GM04503 (cell line): Measurements from ENCODE around the gene TWF2.

Experiments
- DNase-seq: peaks from one replicate; pipeline ENCODE4 v3.0.0-alpha.2; 2012; ENCODE audit warnings: low read depth

Gene TWF2

DNA sequence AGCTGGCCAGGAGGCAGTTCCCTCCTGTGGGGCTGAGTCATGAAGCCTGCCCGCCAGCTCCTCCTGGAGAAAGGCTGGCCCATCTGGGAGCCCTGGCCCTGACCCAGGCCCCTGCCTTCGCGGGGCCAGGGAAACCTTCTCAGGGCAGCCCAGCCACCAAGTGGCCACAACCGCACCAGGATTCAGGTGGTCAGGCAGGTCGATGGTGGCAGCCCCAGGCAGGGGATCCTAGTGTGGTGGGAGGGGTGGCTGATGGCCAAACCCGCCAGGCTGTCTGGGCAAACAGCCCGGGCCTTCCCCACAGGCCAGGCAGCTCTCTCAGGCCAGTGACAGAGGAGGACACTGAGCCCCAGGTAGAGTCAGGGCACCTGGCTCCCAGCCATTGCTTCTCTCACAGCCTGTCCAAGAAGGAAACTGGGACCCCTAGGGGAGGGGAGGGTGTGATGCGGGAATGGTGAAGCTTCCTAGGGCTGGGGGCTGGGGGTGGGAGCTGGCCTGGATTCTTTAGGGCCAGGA, 1.2 kb downstream of the TWF2 start:
- DNase-seq = no peak

DNA sequence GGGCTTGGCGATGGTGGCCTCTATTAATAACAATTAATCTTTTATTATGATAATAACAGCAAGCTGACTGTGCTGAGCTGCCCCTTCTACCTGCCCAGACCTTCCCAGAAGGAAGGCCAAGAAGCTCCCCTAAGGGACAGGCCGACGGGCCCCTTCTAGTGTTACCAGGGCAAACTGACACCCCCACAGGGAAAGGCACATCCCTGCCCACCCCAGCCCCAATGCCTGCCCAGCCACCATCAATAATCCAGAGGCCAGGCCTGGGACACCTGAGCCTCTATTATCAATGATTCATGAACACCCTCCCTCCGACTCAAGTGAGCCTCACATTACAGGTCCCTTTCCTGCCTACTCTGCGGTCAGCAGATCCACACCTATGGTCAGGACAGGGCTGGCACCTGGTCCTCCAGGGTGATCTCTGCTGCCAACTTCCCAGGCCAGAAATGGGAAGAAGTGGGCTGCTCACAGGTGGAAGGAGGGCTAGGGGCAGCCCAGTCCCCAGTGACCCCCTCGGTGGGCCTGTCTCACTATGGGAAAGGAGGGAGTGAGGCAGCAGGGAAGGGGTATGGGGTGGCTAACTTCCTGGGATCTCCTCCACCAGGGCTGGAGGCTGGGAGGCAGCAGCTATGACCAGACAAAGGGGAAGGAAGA, 1.8 kb downstream of the TWF2 start:
- peak; percentile 67 for DNase-seq

DNA sequence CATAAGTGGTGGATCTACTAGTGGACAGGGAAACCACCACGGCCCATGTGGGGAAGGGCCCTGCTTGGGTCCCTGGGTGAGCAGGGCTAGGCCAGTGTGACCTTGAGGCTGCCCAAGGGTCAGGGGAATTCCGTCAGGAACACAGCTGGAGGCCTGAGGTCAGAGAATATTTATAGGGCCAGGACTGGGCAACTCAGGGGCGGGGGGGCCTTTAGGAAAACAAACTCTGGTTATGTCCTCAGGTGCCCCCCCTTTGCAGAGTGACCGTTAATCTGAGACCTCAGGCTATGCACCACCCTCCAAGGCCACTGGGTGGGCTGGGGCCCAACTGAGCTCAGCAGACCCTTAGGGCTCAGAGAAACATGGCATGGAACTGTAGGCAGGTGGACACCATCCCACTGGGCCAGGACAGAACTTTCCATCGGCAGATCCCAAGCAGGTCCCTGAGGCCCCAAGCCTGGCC, 2.5 kb downstream of the TWF2 start:
- no peak for DNase-seq

DNA sequence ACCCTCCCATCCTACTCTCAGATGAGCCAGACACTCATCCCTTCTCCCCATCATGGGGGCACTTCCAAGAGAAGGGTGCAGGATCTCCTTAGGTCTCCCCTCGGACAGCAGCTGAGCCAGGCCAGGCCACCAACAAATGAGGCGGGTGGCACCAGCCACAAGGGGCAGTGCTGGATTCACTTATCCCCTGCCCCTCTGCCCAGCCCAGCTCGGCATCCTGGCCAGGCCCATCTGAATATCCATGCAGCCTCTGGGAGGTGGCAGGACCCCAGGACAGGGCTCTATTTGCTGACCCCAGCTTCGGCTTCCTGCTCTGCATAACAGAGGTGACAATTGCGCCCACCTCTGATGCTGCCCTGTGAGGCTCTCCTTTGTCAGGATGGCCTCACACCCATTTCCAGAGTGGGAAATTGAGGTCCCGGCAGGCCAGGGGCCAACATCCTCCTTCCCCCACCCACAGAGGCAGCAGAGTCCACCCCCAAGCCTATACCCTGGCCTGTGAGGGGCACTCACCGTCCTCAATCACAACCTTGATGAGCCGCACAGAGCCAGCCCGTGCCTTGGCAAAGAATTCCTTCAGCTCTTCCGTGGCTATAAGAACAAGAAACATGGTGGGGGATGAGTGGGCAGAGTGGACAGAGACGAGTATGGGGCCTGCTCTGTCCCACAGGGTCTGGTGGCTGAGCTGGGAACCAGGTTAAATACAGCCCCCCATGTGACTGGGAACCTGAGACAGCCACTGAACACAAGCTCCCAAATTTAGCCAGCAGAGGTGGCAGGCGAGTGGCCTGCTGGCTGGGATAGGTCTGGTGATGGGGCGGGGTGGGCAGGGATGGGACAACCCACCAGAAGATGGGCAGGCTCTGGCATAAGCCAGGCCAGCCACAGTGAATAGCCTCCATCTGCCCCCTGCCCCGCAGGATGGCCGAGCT, 4.2 kb downstream of the TWF2 start:
- DNase-seq = no peak

DNA sequence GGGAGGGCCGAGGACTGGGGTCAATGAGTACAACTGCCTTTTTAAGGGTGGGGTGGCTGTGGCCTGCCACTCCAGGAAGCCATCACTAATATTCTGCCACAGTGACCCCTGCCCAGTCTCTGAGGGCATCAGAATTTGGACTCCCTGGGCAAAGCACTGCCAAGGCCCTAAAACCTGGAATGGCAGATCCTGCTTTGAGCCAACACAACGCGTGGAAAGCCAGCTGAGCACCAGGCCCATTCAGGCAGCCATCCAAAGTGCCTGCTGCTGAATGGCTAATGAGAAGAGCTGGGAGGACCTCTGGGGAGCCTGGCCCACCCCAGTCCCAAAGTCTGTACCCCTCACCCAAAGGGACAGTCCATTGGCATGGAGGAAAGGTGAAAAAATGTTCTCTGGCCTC, 5.0 kb downstream of the TWF2 start:
- DNase-seq = no peak

DNA sequence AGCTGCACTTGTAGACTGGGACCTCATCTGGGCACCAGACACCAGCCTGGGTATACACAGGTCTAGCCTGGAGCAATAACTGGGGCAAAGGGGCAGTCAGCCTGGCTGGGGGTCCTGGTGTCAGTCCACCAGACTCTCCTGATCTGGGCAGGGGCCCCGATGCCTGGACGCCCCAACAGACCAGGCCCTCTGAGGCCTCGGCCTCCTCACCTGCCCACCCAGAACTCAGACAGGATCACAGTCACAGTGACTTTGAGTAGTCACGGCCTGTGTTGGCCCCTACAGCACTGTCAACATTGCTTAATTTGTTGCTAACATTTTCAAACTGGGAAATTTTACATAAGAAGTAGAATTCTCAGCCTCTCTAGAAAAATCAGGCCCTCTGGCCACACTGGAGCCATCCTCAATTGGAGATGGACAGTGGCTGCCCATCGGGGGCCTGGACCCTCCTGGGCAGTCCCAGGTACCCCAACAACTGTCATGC, 5.8 kb downstream of the TWF2 start:
- no peak for DNase-seq

DNA sequence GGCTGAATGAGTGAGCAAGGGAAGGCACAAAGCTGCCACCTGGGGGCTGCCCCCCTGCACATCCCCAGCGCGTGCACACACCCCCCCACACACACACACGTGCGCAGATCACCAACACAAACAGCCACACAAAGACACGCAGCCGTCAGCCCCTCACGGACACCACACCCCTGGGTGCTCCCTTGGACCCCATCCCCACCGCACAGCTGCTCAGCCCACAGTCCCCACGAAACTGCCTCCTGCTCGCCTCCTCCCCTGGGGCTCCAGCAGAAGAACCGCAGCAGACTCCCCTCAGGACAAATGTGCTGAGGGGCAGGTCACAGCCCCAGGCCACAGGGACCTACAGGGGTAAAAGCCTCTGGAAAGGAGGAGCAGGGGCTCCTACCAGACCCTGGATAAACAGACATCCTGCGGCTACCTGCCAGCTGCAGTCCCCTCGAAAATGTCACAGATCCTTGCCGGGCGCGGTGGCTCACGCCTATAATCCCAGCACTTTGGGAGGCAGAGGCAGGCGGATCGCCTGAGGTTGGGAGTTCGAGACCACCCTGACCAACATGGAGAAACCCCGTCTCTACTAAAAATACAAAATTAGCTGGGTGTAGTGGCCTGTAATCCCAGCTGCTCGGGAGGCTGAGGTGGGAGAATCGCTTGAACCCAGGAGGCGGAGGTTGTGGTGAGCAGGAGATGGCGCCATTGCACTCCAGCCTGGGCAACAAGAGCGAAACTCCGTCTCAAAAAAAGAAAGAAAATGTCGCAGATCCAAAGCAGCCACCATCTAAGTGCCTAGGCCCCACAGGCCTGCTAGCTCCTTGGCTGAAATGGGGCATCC, 6.5 kb downstream of the TWF2 start:
- DNase-seq = no peak

DNA sequence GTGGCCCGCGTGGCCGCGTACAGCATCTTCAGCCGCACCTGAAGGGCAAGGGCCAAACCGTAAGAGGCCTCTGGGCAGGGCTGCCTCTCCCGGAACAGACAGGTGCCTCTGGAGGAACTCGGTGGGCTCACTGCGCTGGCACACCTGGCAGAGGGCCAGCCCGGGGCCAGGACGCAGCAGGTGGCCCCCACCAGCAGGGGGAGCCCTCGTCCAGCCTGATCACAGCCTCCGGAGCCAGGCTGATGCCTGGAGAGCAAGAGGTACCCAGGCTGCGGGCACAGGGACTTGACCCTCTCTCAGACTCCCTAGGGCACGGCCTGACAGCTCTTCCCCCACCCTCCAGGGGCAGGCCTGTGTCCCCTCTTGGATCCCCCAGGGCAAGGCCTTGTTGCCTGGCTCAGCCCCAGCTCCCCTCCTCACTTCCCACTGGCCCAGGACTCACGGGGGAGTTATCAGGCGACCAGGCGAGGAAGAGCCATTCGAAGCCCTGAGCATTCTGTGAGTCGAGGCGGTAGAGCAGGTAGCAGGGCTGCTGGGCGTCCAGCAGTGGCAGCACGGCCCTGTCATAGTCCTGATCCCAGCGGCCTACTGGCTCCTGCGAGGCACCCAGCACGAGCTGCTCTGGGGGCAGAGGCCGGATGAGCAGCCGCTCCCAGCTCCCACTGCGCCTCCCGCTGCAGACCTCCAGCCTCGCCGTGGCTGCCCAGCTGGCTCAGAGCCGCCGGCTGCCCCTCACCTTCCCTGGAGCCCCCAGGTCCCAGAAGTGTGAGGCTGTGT, 7.3 kb downstream of the TWF2 start:
- no peak for DNase-seq

DNA sequence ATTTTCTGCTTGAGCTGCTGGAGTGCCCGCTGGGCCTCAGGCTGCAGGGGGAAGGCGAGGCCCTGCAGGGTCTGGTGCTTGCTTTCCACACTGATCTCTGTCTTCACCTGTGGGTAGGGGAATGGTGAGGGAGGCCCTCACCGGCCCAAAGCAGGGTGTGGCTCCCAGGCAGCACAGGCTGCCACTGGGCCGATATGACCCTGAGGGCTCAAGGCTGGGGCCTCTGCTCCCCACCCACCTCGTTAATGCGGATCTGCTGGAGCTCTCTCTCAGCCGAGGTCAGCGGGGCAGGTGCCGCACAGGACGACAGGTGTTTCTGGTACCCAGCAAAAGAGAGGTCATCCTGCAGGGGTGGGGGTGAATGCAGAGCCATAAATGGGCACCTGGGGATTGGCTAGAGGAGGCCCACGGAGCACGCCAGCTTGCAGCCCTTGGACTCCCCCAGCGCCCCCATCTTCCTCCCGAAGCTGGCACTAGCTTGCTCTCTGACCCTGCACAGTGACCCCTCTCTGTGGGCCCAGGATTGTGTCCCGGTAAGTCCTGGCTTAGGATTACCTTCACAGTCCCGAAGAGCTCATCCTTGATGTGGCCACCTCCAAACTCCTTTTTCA, 8.0 kb downstream of the TWF2 start:
- no peak for DNase-seq

DNA sequence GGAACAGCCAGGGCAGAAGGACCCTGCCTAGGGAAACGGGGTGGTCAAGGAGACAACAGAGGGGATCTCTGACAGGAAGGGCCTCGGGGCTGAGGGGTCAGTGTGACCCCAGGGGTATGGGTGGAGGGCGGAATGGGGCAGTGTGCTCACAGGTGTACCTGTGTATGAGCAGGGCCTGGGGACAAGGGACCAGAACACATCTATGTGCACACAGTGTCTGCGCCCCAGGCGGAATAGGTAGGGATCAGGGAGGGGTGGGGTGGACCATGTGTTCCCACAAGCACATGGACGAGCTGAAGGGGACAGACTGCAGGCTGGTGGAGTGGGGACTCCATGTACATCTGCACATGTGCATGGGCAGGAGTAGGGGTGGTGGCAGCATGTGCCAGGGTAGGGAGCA, 8.5 kb downstream of the TWF2 start:
- DNase-seq = no peak

DNA sequence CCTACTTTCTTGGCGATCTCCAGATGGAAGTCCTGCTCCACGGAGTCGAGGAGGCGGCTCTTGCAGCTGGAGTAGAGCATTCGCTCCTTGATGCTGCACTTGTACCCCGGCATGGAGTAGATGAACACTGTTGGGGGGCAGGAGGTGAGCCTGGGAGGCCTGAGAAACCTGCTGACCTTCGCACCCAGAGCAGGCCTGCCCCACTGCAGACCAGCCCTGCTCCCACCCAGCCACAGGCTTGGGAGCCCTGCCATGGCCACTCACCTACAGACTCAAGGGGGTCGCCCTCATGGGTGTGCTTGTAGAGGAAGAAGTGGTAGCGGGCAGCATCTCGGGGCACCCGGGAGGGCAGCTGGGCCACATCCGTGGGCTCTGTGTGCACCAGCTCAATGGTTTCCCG, 9.3 kb downstream of the TWF2 start:
- DNase-seq = no peak

DNA sequence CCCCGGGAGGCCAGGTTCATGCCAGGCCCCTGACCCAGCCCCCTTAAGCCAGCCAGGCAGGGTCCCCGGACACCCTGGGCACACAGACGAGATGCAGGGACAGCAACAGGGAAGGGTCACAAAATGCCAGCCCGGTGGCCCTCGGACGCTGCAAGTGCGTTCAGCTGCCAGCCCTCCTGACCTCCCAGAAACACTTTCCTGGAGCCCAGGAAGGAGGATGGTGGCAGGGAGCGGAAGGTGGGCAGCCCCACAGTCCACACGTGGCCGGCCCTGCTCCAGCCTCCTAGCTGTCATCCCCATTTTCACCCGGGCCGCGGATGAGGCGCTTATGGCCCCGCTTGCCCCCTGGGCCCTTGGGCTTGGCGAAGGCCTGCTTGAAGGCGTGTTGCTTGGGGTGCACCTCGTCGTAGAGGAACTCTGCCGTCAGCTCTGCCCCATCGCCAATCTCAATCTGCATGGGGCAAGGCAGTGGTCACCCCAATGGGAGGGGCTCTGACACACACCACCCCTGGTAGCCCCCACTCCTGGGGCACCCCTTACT, 10.1 kb downstream of the TWF2 start:
- no peak for DNase-seq

DNA sequence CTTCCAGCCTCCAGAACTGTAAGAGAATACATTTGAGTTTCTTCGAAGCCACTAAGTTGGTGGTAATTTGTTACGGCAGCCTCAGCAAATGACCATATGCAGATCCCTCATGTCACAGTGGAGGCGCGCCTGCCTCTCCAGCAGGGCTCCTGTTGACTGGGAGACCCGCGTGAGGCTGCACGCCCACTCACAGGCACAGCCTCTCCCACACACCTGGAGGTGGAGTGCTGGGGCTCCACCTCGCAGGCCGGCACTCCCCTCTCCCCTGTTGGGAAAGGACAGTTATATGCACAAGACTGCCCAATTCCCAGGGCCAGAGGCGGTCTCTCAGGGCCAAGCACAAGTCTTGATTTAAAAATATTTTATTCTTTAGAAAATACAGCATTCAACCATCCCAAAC, 10.7 kb downstream of the TWF2 start:
- DNase-seq = no peak

DNA sequence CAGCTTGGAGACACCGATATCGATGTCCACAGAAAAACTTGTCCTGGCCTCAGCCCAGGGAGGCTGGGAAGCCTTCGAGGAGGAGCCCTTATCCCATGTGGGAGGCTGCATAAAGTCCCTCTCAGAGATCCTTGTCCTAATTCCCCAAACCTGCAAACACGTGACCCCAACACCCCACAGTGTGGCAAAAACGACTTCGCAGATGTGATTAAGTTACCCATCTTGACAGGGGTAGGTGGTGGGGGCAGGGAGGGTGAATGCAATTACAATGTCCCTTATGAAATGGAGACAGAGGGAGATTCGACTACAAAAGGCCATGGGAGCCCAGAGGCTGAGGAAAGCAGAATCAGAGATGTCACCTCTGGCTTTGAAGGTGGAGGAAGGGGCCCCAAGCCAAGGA, 11.2 kb downstream of the TWF2 start:
- no peak for DNase-seq

DNA sequence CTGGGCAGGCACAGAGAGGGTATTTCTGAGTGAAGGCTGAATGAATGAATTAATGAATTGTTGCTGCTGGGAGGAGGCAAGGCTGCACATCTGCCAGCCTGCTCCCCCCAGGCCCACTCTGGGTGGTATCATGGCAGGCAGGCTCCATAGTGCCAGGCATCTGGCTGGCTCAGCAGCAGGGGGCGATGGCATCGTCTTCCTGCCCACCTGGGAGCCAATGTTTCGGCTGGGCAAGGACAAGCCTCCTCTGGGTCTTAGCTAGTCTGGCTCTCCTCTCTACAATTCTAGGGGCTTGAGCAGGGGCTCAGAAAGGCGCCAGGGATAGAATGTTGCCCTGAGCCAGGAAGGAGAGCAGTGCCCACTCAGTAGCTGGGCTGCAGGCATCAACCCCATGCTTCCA, 11.8 kb downstream of the TWF2 start:
- no peak for DNase-seq

DNA sequence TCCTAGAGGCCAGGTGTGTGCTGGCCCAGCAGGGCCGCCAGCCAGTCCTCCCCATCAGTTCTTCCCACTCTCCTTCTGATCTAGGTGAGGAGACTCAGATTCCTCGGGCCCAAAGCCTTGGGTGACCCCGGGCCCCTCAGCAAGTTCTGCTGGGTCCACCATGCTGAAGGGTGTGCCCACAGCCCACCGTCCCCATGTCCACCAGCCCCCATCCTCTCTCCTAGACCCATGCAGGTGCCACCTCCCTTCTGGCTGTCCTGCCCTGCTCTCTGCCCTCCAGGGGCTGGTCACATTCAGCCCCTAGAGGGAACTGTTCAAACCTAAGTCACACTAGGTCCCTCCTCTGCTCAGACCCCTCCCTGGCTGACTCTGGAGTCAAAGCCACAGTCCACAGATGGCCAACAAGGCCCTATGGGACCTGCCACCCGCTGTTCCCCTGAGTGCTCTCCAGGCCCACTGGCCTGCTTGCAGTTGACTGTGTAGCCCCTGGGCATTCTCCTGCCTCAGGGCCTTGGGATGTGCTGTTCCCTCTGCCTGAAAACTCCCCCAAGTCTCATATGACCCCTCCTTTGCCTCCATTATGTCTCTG, 12.6 kb downstream of the TWF2 start:
- DNase-seq = no peak

DNA sequence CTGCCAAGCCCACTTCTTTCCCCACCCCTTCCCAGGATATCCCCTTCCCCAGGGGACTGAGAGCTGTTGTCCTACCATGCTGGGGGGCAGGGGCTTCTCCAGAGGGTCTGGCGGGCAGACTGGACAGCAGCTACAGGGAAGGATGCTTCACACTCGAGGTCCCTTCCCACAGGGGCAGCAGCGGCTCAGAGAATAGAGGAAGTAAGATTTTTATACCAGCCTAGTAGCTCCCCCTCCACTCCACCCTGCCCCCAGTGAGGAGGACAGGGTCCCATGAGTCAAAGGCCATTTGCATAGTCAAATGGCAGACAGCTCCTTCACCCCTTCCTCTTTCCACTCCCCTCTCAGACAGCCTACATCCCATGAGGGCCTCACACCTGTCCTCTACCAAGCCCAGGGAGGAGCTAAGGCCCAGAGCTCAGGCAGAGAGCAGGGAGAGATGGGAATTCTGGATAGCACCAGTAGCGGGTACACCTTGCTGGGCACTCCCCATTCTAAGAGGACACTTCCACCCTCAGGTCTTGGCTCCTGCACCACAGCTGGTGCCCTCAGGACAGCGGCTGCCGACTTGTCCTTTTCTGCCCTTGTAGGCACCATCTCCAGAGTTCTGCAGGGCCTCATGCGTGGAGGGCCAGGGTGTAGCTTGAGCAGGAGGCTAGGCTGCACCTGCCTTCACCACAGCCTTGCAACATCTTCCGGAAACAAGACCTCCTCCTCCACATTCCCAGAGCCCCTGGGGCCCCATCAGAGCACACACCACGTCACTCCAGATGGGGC, 13.3 kb downstream of the TWF2 start, which contains the start of gene TLR9:
TLR9 (minus strand) TSS at position 194 of the 777 bp plus-strand sequence; CDS start at position 78, 116 bp downstream.
- DNase-seq = no peak

DNA sequence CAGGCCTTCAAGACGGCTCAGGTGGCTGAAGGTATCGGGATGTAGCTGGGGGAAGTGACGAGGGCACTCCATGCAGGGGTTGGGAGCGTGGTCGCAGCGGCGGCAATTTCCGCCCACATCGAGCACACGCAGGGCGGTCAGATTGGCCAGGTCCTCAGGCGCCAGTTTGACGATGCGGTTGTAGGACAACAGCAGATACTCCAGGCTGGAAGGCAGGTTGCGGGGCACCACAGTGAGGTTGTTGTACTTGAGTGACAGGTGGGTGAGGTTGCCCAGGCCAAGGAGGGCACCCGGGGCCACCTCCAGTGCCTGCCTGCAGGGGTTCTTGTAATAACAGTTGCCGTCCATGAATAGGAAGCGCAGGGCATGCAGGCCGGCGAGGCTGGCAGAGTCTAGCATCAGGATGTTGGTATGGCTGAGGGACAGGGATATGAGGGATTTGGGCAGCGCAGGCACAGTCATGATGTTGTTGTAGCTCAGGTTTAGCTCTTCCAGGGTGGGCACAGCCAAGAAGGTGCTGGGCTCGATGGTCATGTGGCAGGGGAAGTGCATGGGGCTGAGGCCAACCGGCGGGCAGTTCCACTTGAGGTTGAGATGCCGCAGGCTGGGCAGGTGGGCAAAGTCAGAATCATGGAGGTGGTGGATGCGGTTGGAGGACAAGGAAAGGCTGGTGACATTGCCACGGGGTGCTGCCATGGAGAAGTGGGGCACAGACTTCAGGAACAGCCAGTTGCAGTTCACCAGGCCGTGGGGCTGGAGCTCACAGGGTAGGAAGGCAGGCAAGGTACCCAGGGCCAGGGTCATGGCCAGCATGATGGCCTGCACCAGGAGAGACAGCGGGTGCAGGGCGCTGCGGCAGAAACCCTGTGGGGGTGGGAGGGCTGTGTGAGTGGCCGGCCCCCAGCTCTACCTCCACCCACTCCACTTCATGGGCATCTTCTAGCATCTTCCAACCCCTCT, 15.2 kb downstream of the TWF2 start:
- DNase-seq = no peak
